ENCODE measurements around the gene DNAJB13.

DNAJB13 gene

GRCh38 chr11:73956876-73957653, 6.2 kb downstream of the DNAJB13 start:
- H3K27me3 ChIP-seq (ENCODE audit: insufficient read depth, low read length) = no peaks in the 10 kb centered on the region
- H3K9ac ChIP-seq (ENCODE audit: low read depth, low read length) = no peak overlapping the region
- H3K36me3 ChIP-seq (ENCODE audit: insufficient read depth, low read depth, low read length) = no peaks in the 10 kb centered on the region
- no peaks in the 10 kb centered on the region for H3K4me1 ChIP-seq (ENCODE audit: insufficient read depth, low read length)
- no peak overlapping the region for H3K4me3 ChIP-seq (ENCODE audit: low read length)
- no peak overlapping the region for H3K27ac ChIP-seq (ENCODE audit: low read length)
- no peaks in the 10 kb centered on the region for H3K9me3 ChIP-seq (ENCODE audit: insufficient read depth, low read depth, low read length)

- H3K9me3 ChIP-seq (ENCODE audit: insufficient read depth, low read depth, low read length) = no peaks in the 10 kb centered on the region
- H3K27ac ChIP-seq (ENCODE audit: low read length) = no peak overlapping the region
- H3K9ac ChIP-seq (ENCODE audit: low read depth, low read length) = no peak overlapping the region
- H3K4me1 ChIP-seq (ENCODE audit: insufficient read depth, low read length) = no peaks in the 10 kb centered on the region
- no peak overlapping the region for H3K4me3 ChIP-seq (ENCODE audit: low read length)
- no peaks in the 10 kb centered on the region for H3K36me3 ChIP-seq (ENCODE audit: insufficient read depth, low read depth, low read length)
- H3K27me3 ChIP-seq (ENCODE audit: insufficient read depth, low read length) = no peaks in the 10 kb centered on the region
These were observed 7.0 kb downstream of the DNAJB13 start for GRCh38 chr11:73957654-73958361.

- Histone ChIP-seq H3K4me3 (ENCODE audit: low read length) (no peak overlapping the region), H3K9ac (ENCODE audit: low read depth, low read length) (no peak overlapping the region), H3K36me3 (ENCODE audit: insufficient read depth, low read depth, low read length) (no peaks in the 10 kb centered on the region), H3K27ac (ENCODE audit: low read length) (no peak overlapping the region), H3K4me1 (ENCODE audit: insufficient read depth, low read length) (no peaks in the 10 kb centered on the region), H3K27me3 (ENCODE audit: insufficient read depth, low read length) (no peaks in the 10 kb centered on the region), H3K9me3 (ENCODE audit: insufficient read depth, low read depth, low read length) (no peaks in the 10 kb centered on the region)
These were observed 7.8 kb downstream of the DNAJB13 start for GRCh38 chr11:73958521-73959141.

- H3K4me1 ChIP-seq (ENCODE audit: insufficient read depth, low read length) = no peaks in the 10 kb centered on the region
- no peak overlapping the region for H3K27ac ChIP-seq (ENCODE audit: low read length)
- H3K9ac ChIP-seq (ENCODE audit: low read depth, low read length) = no peak overlapping the region
- no peaks in the 10 kb centered on the region for H3K36me3 ChIP-seq (ENCODE audit: insufficient read depth, low read depth, low read length)
- H3K4me3 ChIP-seq (ENCODE audit: low read length) = no peak overlapping the region
- no peaks in the 10 kb centered on the region for H3K9me3 ChIP-seq (ENCODE audit: insufficient read depth, low read depth, low read length)
- H3K27me3 ChIP-seq (ENCODE audit: insufficient read depth, low read length) = no peaks in the 10 kb centered on the region
These were observed 10.5 kb downstream of the DNAJB13 start for GRCh38 chr11:73961321-73961720.

GRCh38 chr11:73962101-73962705, 11.4 kb downstream of the DNAJB13 start:
- H3K36me3 ChIP-seq (ENCODE audit: insufficient read depth, low read depth, low read length) = no peaks in the 10 kb centered on the region
- H3K9ac ChIP-seq (ENCODE audit: low read depth, low read length) = no peak overlapping the region
- no peaks in the 10 kb centered on the region for H3K9me3 ChIP-seq (ENCODE audit: insufficient read depth, low read depth, low read length)
- H3K27me3 ChIP-seq (ENCODE audit: insufficient read depth, low read length) = no peaks in the 10 kb centered on the region
- no peaks in the 10 kb centered on the region for H3K4me1 ChIP-seq (ENCODE audit: insufficient read depth, low read length)
- no peak overlapping the region for H3K4me3 ChIP-seq (ENCODE audit: low read length)
- no peak overlapping the region for H3K27ac ChIP-seq (ENCODE audit: low read length)

GRCh38 chr11:73963861-73964260, 13.0 kb downstream of the DNAJB13 start:
- no peak overlapping the region for H3K4me3 ChIP-seq (ENCODE audit: low read length)
- H3K36me3 ChIP-seq (ENCODE audit: insufficient read depth, low read depth, low read length) = no peaks in the 10 kb centered on the region
- H3K27me3 ChIP-seq (ENCODE audit: insufficient read depth, low read length) = no peaks in the 10 kb centered on the region
- H3K9ac ChIP-seq (ENCODE audit: low read depth, low read length) = no peak overlapping the region
- no peaks in the 10 kb centered on the region for H3K4me1 ChIP-seq (ENCODE audit: insufficient read depth, low read length)
- H3K9me3 ChIP-seq (ENCODE audit: insufficient read depth, low read depth, low read length) = no peaks in the 10 kb centered on the region
- H3K27ac ChIP-seq (ENCODE audit: low read length) = no peak overlapping the region

- Histone ChIP-seq H3K27me3 (ENCODE audit: insufficient read depth, low read length) (peaks cover 9% of the 10 kb centered on the region; the same call in 1 of the 2 replicates), H3K4me1 (ENCODE audit: insufficient read depth, low read length) (no peaks in the 10 kb centered on the region), H3K4me3 (ENCODE audit: low read length) (no peak overlapping the region; the same call in 1 of the 2 replicates), H3K27ac (ENCODE audit: low read length) (no peak overlapping the region), H3K9ac (ENCODE audit: low read depth, low read length) (no peak overlapping the region), H3K9me3 (ENCODE audit: insufficient read depth, low read depth, low read length) (no peaks in the 10 kb centered on the region), H3K36me3 (ENCODE audit: insufficient read depth, low read depth, low read length) (no peaks in the 10 kb centered on the region)
These were observed 14.4 kb downstream of the DNAJB13 start for GRCh38 chr11:73965076-73965763.

GRCh38 chr11:73965764-73966121, 14.9 kb downstream of the DNAJB13 start:
- H3K27ac ChIP-seq (ENCODE audit: low read length) = no peak overlapping the region
- no peaks in the 10 kb centered on the region for H3K9me3 ChIP-seq (ENCODE audit: insufficient read depth, low read depth, low read length)
- no peak overlapping the region for H3K4me3 ChIP-seq (ENCODE audit: low read length)
- H3K36me3 ChIP-seq (ENCODE audit: insufficient read depth, low read depth, low read length) = no peaks in the 10 kb centered on the region
- H3K9ac ChIP-seq (ENCODE audit: low read depth, low read length) = no peak overlapping the region
- no peaks in the 10 kb centered on the region for H3K4me1 ChIP-seq (ENCODE audit: insufficient read depth, low read length)
- peaks cover 9% of the 10 kb centered on the region; the same call in 1 of the 2 replicates for H3K27me3 ChIP-seq (ENCODE audit: insufficient read depth, low read length)

- peaks cover 9% of the 10 kb centered on the region; the same call in 1 of the 2 replicates for H3K27me3 ChIP-seq (ENCODE audit: insufficient read depth, low read length)
- no peaks in the 10 kb centered on the region for H3K9me3 ChIP-seq (ENCODE audit: insufficient read depth, low read depth, low read length)
- H3K36me3 ChIP-seq (ENCODE audit: insufficient read depth, low read depth, low read length) = no peaks in the 10 kb centered on the region; the same call in 1 of the 2 replicates
- H3K4me1 ChIP-seq (ENCODE audit: insufficient read depth, low read length) = no peaks in the 10 kb centered on the region
- H3K9ac ChIP-seq (ENCODE audit: low read depth, low read length) = no peak overlapping the region
- H3K4me3 ChIP-seq (ENCODE audit: low read length) = no peak overlapping the region
- H3K27ac ChIP-seq (ENCODE audit: low read length) = no peak overlapping the region
These were observed 17.6 kb downstream of the DNAJB13 start for GRCh38 chr11:73968356-73968966.

- Histone ChIP-seq H3K9ac (ENCODE audit: low read depth, low read length) (no peak overlapping the region), H3K9me3 (ENCODE audit: insufficient read depth, low read depth, low read length) (no peaks in the 10 kb centered on the region), H3K36me3 (ENCODE audit: insufficient read depth, low read depth, low read length) (peaks cover 6% of the 10 kb centered on the region), H3K27ac (ENCODE audit: low read length) (no peak overlapping the region), H3K4me1 (ENCODE audit: insufficient read depth, low read length) (no peaks in the 10 kb centered on the region), H3K4me3 (ENCODE audit: low read length) (no peak overlapping the region), H3K27me3 (ENCODE audit: insufficient read depth, low read length) (peaks cover 9% of the 10 kb centered on the region; the same call in 1 of the 2 replicates)
These were observed 18.3 kb downstream of the DNAJB13 start for GRCh38 chr11:73969091-73969490.
